SK-N-MC (cell line): Measurements from ENCODE around the gene TTC39A.
"Not testable (repeated sequence)": the region's sequence is repeated elsewhere in the genome, so short reads cannot be mapped to it uniquely, and the experiment has no call there.

Source experiments
- EZH2 ChIP-seq: fragments of 200-600 bp; sonication (generic); IDR thresholded peaks from one replicate; pipeline ENCODE4 v1.6.1; 2017; ENCODE audit warnings: antibody characterized with exemption
- FOXP2 ChIP-seq: optimal IDR thresholded peaks from 2 replicates; pipeline ENCODE3; 2011; ENCODE audit warnings: mild to moderate bottlenecking, moderate library complexity; ENCODE audit not compliant: insufficient read depth; ENCODE audit errors: extremely low read length, control extremely low read depth
- POLR2AphosphoS5 ChIP-seq: IDR thresholded peaks from 2 replicates; pipeline ENCODE4 v1.6.1; 2012; ENCODE audit warnings: mild to moderate bottlenecking, low read depth, low read length, borderline replicate concordance

GRCh38 chr1:51250729-51251128, 79.6 kb downstream of the TTC39A start:
- not testable (repeated sequence) for TF ChIP-seq POLR2AphosphoS5, EZH2, FOXP2
